ENCODE data around the gene NPR2.

The NPR2 gene

DNA sequence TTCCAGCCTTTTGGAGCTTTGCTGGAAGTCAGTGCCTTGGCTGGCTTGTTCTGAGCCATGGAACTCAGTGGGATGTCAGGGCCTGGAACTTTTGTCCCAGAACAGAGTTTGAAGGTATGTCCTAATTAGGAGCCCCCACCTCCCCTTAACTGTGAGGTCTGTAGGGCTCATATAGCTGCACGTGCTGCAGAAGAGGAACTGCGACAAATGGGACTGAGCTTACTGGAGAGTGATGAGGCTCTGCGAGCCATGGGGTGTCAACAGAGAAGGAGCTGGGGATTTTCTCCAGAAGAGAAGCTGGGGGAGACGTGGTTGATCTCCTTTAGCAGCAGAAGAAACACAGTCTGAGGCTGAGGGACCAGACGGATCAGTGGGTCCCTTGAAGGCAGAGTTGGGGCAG, 48.5 kb downstream of the NPR2 start:
- Mint-ChIP-seq H3K27me3 (no peaks in the 10 kb centered on the region), H3K4me3 (peak overlapping the region in 1 of 2 donors; percentile 2), H3K9me3 (peaks cover 0 to 4% of the 10 kb centered on the region in 2 donors), H3K4me1 (peaks cover 42 to 62% of the 10 kb centered on the region in 2 donors), H3K36me3 (peaks cover 5 to 11% of the 10 kb centered on the region in 2 donors), H3K27ac (peak overlapping the region; percentile 76)
- ATAC-seq (replicated peaks) (peak; percentile 22 to 34), DNase-seq (no peak)

GRCh38 chr9:35840881-35841644, 49.7 kb downstream of the NPR2 start:
- H3K4me3 Mint-ChIP-seq: no peak overlapping the region
- peaks cover 0 to 4% of the 10 kb centered on the region in 2 donors for H3K9me3 Mint-ChIP-seq
- H3K4me1 Mint-ChIP-seq: peaks cover 46 to 65% of the 10 kb centered on the region in 2 donors
- ATAC-seq (replicated peaks) (no peak), DNase-seq (no peak)
- peak overlapping the region; percentile 60 for H3K27ac Mint-ChIP-seq
- no peaks in the 10 kb centered on the region for H3K27me3 Mint-ChIP-seq
- H3K36me3 Mint-ChIP-seq: peaks cover 5 to 15% of the 10 kb centered on the region in 2 donors

DNA sequence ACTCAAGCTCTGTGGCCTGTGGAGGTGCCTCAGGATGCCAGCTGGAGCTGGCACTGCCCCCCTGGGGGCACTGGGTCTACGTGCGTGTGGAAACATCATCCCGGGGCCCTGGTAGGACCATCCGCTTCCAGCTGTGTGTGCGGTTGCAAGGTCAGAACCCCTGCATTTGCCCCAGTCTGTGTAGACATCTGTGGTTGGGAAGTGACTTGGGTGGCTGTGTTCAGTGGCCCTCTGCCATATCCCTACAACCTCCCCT, 50.2 kb downstream of the NPR2 start:
- no peak for ATAC-seq (replicated peaks)
- H3K27ac Mint-ChIP-seq: no peak overlapping the region

DNA sequence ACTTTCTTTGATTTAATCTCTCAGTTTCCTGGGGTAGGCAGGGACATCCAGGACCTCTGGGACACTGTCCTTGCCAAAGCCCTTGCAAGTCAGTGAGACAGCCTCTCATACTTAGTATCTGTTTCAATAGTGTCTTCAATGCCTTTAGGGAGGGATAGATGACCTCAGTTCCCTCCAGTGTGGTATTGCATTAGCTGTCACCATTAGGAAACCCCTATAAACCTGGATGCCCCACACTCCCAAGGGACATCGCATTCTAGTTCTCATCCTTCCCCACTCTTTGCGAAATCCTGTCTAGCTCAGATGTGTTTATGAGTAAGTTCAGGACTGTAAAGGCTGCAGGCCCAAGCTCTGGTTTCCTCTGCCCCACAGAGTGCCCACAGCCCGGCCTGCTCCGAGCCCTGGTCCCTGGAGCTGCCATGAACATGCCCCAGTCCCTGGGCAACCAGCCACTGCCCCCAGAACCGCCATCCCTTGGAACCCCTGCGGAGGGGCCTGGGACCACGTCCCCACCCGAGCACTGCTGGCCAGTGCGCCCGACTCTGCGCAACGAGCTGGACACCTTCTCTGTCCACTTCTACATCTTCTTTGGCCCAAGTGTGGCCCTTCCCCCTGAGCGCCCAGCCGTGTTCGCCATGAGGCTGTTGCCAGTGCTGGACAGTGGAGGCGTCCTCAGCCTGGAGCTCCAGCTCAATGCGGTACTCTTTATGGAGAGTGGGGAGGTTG, 50.8 kb downstream of the NPR2 start:
- peaks cover 5 to 15% of the 10 kb centered on the region in 2 donors for H3K36me3 Mint-ChIP-seq
- H3K9me3 Mint-ChIP-seq: peaks cover 0 to 4% of the 10 kb centered on the region in 2 donors
- peak; percentile 26 to 39 for ATAC-seq (replicated peaks)
- H3K4me3 Mint-ChIP-seq: peak overlapping the region; percentile 7 to 12
- peaks cover 52 to 76% of the 10 kb centered on the region in 2 donors for H3K4me1 Mint-ChIP-seq
- H3K27me3 Mint-ChIP-seq: no peaks in the 10 kb centered on the region
- DNase-seq: no peak
- peak overlapping the region; percentile 64 for H3K27ac Mint-ChIP-seq

More for the DNA sequence above, 50.2 kb downstream of the NPR2 start:
- DNase-seq: no peak
- peaks cover 5 to 15% of the 10 kb centered on the region in 2 donors for H3K36me3 Mint-ChIP-seq
- no peak overlapping the region for H3K4me3 Mint-ChIP-seq
- H3K9me3 Mint-ChIP-seq: peaks cover 0 to 4% of the 10 kb centered on the region in 2 donors
- H3K27me3 Mint-ChIP-seq: no peaks in the 10 kb centered on the region
- H3K4me1 Mint-ChIP-seq: peaks cover 47 to 70% of the 10 kb centered on the region in 2 donors

- no peaks in the 10 kb centered on the region for H3K27me3 Mint-ChIP-seq
- DNase-seq: peak; percentile 37
- peaks cover 5 to 15% of the 10 kb centered on the region in 2 donors for H3K36me3 Mint-ChIP-seq
- peak overlapping the region; percentile 7 to 12 for H3K4me3 Mint-ChIP-seq
- ATAC-seq (replicated peaks): peak; percentile 81 to 84
- H3K27ac Mint-ChIP-seq: peak overlapping the region; percentile 64
- peaks cover 0 to 4% of the 10 kb centered on the region in 2 donors for H3K9me3 Mint-ChIP-seq
- H3K4me1 Mint-ChIP-seq: peaks cover 58 to 83% of the 10 kb centered on the region in 2 donors
These were observed 51.4 kb downstream of the NPR2 start for GRCh38 chr9:35842795-35843194.

GRCh38 chr9:35844628-35845270, 53.4 kb downstream of the NPR2 start:
- Mint-ChIP-seq H3K27ac (peak overlapping the region; percentile 1), H3K4me1 (peaks cover 65 to 89% of the 10 kb centered on the region in 2 donors), H3K9me3 (peaks cover 0 to 4% of the 10 kb centered on the region in 2 donors), H3K27me3 (no peaks in the 10 kb centered on the region), H3K36me3 (peaks cover 5 to 15% of the 10 kb centered on the region in 2 donors), H3K4me3 (peak overlapping the region in 1 of 2 donors; percentile 5)
- peak; percentile 63 to 67 for ATAC-seq (replicated peaks)
- DNase-seq: peak; percentile 45

DNA sequence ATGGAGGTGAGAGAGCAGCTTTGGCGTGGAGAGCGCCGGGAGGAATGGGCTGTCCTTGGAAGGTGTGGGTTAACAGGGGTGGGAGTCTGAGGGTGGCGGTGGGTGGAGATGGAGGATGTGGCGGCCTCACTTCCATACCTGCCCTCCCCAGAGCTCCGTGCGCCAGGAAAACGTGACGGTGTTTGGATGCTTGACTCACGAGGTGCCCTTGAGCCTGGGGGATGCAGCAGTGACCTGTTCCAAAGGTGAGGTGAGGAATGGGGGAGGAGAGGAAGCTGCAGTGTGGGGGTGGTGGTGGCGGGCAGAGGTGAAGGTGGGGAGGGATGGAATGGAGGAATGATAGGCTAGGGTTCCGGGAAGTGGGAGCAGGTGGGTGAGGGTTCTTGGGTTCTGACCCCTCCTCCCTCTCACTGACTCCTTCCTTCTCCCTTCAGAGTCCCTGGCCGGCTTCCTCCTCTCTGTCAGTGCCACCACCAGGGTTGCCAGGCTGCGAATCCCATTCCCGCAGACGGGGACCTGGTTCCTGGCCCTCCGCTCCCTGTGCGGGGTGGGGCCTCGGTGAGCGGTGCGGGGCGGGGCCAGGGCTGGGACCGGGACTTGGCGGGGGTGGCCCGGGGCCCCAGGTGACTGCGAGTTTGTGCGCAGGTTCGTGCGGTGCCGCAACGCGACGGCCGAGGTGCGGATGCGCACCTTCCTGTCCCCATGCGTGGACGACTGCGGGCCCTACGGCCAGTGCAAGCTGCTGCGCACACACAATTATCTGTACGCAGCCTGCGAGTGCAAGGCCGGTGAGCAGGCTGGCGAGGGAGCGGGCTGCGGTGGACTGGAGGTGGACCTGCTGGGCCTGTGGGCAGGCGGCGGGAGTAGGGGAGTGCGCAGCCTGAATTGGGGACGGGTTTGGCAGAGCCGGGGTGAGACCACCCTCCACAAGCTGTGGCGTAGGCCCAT, 54.7 kb downstream of the NPR2 start:
- DNase-seq: no peak
- H3K4me1 Mint-ChIP-seq: peaks cover 55 to 75% of the 10 kb centered on the region in 2 donors
- no peaks in the 10 kb centered on the region for H3K27me3 Mint-ChIP-seq
- peak overlapping the region; percentile 82 for H3K27ac Mint-ChIP-seq
- H3K36me3 Mint-ChIP-seq: peaks cover 0 to 8% of the 10 kb centered on the region in 2 donors
- H3K4me3 Mint-ChIP-seq: peak overlapping the region; percentile 42 to 66
- ATAC-seq (replicated peaks): no peak
- H3K9me3 Mint-ChIP-seq: no peaks in the 10 kb centered on the region

GRCh38 chr9:35847792-35848572, 56.6 kb downstream of the NPR2 start:
- Mint-ChIP-seq H3K27ac (peak overlapping the region; percentile 91), H3K9me3 (no peaks in the 10 kb centered on the region), H3K27me3 (no peaks in the 10 kb centered on the region), H3K4me1 (peaks cover 39 to 56% of the 10 kb centered on the region in 2 donors), H3K36me3 (peaks cover 0 to 4% of the 10 kb centered on the region in 2 donors), H3K4me3 (peak overlapping the region; percentile 52 to 58)
- ATAC-seq (replicated peaks) (peak; percentile 92 to 94), DNase-seq (peak; percentile 61)

DNA sequence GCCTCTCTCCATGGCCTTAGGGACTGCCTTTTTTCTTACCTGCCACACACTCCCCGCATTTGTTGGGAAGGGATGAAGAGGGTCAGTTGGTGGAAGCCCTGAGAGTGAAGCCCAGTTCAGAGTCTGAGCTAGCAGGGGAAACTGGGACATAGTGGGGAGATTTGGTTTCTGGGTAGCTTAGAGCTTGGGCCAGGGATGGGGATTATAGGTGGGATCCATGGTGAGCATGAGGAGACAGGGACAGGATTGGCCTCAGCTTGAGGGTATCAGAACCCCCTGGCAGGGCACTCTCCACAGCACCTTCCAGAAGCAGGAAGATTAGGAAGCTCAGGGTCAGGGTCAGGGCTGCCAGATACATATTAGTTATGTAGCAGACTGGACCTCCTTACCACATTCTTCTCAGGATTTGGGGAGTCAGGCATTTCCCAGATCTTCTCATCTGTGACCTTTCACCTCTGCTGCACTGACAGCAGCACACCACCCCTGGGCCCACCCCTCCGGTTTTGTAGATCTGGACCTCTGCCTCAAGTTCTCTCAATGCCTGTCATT, 61.0 kb downstream of the NPR2 start:
- ATAC-seq (replicated peaks) (no peak), DNase-seq (no peak)
- Mint-ChIP-seq H3K27me3 (peaks cover 7 to 16% of the 10 kb centered on the region in 2 donors), H3K36me3 (no peaks in the 10 kb centered on the region), H3K9me3 (no peaks in the 10 kb centered on the region), H3K4me1 (peaks cover 15 to 18% of the 10 kb centered on the region in 2 donors), H3K4me3 (no peak overlapping the region), H3K27ac (no peak overlapping the region)

GRCh38 chr9:35852876-35853865, 61.8 kb downstream of the NPR2 start:
- DNase-seq: no peak
- Mint-ChIP-seq H3K27ac (peak overlapping the region; percentile 15), H3K9me3 (no peaks in the 10 kb centered on the region), H3K27me3 (peaks cover 7 to 16% of the 10 kb centered on the region in 2 donors), H3K4me3 (no peak overlapping the region), H3K36me3 (no peaks in the 10 kb centered on the region), H3K4me1 (peaks cover 6 to 10% of the 10 kb centered on the region in 2 donors)
- no peak for ATAC-seq (replicated peaks)

GRCh38 chr9:35854091-35854762, 62.8 kb downstream of the NPR2 start:
- Mint-ChIP-seq H3K4me3 (no peak overlapping the region), H3K36me3 (no peaks in the 10 kb centered on the region), H3K4me1 (no peaks in the 10 kb centered on the region), H3K27ac (no peak overlapping the region), H3K27me3 (peaks cover 7 to 16% of the 10 kb centered on the region in 2 donors), H3K9me3 (no peaks in the 10 kb centered on the region)
- ATAC-seq (replicated peaks) (no peak), DNase-seq (no peak)

All from stimulated activated naive B cell treated with anti-CD40 and anti-IgM and Interleukin-4, amounts not matched to agents 10 μg/mL and 1 μg/mL and 100 μg/mL, for 72 hours (primary cell).